Vagina (tissue), 2 donors: Measurements from ENCODE around the gene F7.

Experiments
- POLR2A ChIP-seq, 2 donors: fragments of 450-650 bp; IDR thresholded peaks; one replicate each; pipeline ENCODE4 v1.6.1; 2017; ENCODE audit warnings: antibody characterized with exemption in 2 of 2, mild to moderate bottlenecking in 2 of 2, moderate library complexity in 2 of 2
- POLR2AphosphoS5 ChIP-seq, 2 donors: sonication (generic); formaldehyde crosslinking; IDR thresholded peaks; one replicate each; pipeline ENCODE4 v1.9.0; 2017; ENCODE audit warnings: antibody characterized with exemption in 2 of 2, mild to moderate bottlenecking in 2 of 2, low read depth in 1 of 2; ENCODE audit not compliant: insufficient read depth in 1 of 2
- TF ChIP-seq, protein P1 (sequence below), 3 experiments: fragments of 450-650 bp in 2 of 3; fragments of 200-600 bp in 1 of 3; sonication (generic) in 1 of 3; IDR thresholded peaks; one replicate each; pipeline ENCODE4 v1.5.1; 2017 to 2019; ENCODE audit warnings: antibody characterized with exemption in 3 of 3, mild to moderate bottlenecking in 2 of 3, moderate library complexity in 2 of 3

DNA sequence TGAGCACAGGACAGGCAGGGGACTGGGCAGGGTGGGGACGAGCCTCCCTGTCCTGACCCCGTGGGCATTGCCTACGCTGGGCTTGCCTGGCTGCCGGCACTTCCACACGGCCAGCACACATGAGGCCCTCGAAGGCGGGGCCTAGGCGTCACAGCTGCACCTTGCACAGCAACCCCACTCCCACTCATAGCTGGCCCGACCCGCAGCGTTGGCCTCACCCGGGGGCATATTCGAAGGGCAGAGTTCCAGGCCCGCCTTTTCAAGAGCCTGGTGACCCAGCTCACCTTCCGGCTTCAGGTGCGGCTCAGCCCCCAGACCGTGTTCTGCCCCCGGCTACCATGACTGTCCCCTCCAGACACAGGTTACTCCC lies 36.0 kb downstream of the F7 start:
- TF ChIP-seq, protein P1, sequence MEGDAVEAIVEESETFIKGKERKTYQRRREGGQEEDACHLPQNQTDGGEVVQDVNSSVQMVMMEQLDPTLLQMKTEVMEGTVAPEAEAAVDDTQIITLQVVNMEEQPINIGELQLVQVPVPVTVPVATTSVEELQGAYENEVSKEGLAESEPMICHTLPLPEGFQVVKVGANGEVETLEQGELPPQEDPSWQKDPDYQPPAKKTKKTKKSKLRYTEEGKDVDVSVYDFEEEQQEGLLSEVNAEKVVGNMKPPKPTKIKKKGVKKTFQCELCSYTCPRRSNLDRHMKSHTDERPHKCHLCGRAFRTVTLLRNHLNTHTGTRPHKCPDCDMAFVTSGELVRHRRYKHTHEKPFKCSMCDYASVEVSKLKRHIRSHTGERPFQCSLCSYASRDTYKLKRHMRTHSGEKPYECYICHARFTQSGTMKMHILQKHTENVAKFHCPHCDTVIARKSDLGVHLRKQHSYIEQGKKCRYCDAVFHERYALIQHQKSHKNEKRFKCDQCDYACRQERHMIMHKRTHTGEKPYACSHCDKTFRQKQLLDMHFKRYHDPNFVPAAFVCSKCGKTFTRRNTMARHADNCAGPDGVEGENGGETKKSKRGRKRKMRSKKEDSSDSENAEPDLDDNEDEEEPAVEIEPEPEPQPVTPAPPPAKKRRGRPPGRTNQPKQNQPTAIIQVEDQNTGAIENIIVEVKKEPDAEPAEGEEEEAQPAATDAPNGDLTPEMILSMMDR (IDR thresholded peaks at IDR 0.05) = no peak
- TF ChIP-seq POLR2A (IDR thresholded peaks at IDR 0.05) (no peak), POLR2AphosphoS5 (IDR thresholded peaks at IDR 0.05; ENCODE audit: insufficient read depth in 1 of 2, low read depth in 1 of 2) (no peak)
